Muscle layer of duodenum (tissue), 2 donors: ENCODE data around the gene PARD6A.

ENCODE experiments used
- H3K27ac ChIP-seq: one replicate; pipeline ENCODE4 v1.7.0; 2013; ENCODE audit warnings: mild to moderate bottlenecking, low read length
- H3K27me3 ChIP-seq: one replicate; pipeline ENCODE4 v1.7.0; 2013; ENCODE audit warnings: low read depth, mild to moderate bottlenecking, control low read depth, low read length
- H3K36me3 ChIP-seq, 2 donors: one replicate each; pipeline ENCODE4 v1.7.0; 2013; ENCODE audit warnings: low read length in 2 of 2, control low read depth in 1 of 2, mild to moderate bottlenecking in 1 of 2; ENCODE audit not compliant: insufficient read depth in 2 of 2, control insufficient read depth in 1 of 2
- H3K4me1 ChIP-seq, 2 donors: one replicate each; pipeline ENCODE4 v1.7.0; 2013; ENCODE audit warnings: low read length in 2 of 2, mild to moderate bottlenecking in 2 of 2, control low read depth in 1 of 2, moderate library complexity in 1 of 2; ENCODE audit not compliant: insufficient read depth in 2 of 2, control insufficient read depth in 1 of 2
- H3K4me3 ChIP-seq, 2 donors: one replicate each; pipeline ENCODE4 v1.7.0; 2013; ENCODE audit warnings: low read length in 2 of 2, low read depth in 1 of 2, mild to moderate bottlenecking in 1 of 2
- H3K9me3 ChIP-seq, 2 donors: one replicate each; pipeline ENCODE4 v1.7.0; 2013; ENCODE audit warnings: low read length in 2 of 2, control low read depth in 1 of 2, mild to moderate bottlenecking in 1 of 2; ENCODE audit not compliant: control insufficient read depth in 1 of 2
- donor health status: healthy.

The PARD6A gene

DNA sequence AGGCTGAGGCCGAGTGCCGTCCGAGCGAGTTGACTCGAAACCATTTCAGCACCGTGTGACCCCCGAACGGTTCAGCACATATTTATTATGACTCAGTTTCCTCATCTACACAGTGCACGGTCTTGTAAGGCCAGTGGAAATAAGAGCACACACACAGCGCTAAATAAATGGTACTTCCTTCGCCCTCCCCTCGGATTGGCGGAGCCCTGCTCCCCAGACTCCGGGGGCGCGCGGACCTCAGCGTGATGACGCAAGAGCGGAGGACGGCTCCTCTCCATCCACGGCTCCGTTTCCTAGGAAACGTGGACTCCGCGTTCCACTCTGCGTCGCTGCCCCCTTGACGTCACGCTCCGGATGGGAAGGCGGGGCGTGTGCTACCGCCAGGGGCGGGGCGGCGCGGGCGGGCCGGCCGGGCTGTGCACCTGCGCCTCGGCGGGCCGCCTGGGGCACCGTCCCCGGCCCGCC lies at the start of gene PARD6A:
TSS of gene PARD6A (plus strand) at position 397 of the 465 bp plus-strand sequence. CDS start 79 bp downstream, outside the sequence.
- H3K9me3 ChIP-seq, result no peaks in the 10 kb centered on the region
- H3K36me3 ChIP-seq, result peaks cover 0 to 32% of the 10 kb centered on the region in 2 donors
- H3K4me1 ChIP-seq, result peaks cover 3 to 24% of the 10 kb centered on the region in 2 donors

DNA sequence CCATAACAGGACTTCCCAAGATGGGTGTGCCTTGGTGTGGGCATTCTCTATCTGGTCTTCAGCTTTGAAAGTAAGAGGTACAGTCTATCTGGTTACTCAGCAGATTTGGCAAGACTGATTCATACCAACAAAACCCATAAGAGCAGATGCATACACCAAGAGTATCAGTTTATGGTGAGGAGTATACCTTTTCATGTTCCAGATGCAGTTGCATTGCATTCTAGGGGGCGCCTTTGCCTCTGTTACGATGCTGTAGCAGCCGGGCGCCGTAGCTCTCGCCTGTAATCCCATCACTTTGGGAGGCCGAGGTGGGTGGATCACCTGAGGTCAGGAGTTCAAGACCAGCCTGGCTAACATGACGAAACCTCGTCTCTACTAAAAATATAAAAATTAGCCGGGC lies 47.0 kb upstream of the PARD6A start:
- no peaks in the 10 kb centered on the region for H3K27me3 ChIP-seq
- no peak overlapping the region for H3K27ac ChIP-seq
- H3K9me3 ChIP-seq, result no peaks in the 10 kb centered on the region
- H3K4me3 ChIP-seq, result no peak overlapping the region
- H3K36me3 ChIP-seq, result peaks cover 37 to 49% of the 10 kb centered on the region in 2 donors
- no peaks in the 10 kb centered on the region for H3K4me1 ChIP-seq

More for the DNA sequence above, at the start of gene PARD6A:
- peak within 1 kb of the TSS; percentile 88 to 94 for H3K4me3 ChIP-seq
- peak within 1 kb of the TSS; percentile 93 for H3K27ac ChIP-seq
- H3K27me3 ChIP-seq, result no peaks in the 10 kb centered on the region

DNA sequence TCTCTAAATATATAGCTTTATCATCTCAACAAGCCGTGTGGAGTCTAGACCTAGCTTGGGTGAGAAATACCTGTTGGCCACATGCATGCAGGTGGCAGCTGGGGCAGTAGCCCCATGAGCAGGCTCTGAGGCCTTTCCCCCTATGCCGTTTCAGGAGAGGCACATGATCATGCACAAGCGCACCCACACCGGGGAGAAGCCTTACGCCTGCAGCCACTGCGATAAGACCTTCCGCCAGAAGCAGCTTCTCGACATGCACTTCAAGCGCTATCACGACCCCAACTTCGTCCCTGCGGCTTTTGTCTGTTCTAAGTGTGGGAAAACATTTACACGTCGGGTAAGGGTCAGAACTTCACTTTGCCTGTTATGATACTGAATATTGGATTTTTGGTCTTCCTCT lies 32.5 kb upstream of the PARD6A start:
- Histone ChIP-seq H3K4me3 (no peak overlapping the region), H3K27ac (no peak overlapping the region), H3K27me3 (no peaks in the 10 kb centered on the region), H3K4me1 (no peaks in the 10 kb centered on the region), H3K36me3 (peaks cover 32 to 68% of the 10 kb centered on the region in 2 donors), H3K9me3 (no peaks in the 10 kb centered on the region)

DNA sequence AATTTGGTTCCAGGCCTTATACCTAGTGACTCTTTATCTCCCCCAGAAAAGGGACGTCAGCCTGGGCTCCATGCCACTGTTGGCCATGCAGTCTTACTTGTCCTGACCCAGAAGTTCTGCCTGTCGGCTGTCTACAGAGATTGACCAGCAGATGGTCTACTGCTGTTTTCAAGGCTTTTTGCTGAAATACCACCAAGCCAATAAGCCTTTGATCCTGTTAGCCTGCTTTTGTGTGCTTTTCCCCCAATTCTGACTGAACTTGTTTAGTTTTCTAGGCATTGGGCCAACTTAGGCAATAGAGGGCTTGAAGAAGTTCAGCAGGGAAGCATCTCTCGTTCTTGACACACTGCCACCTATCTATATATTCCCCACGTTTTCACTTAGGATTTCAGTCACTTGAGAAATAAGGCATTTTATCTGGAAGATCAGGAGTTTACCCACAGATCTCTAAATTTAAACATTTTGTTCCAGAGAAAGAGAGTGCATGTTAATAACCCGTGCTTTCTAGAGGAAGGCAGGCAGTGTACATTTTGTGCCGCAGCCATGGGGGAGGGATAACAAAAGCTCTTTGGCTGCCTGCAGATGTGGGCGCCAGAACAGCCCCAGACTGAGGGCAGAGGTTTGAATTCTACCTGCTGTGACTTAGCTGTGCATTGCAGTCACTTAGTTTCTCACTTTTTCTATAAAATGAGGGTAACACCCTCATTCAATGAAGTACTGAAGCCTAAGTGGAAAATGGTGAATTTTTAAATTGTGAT lies 28.2 kb upstream of the PARD6A start:
- Histone ChIP-seq H3K27me3 (no peaks in the 10 kb centered on the region), H3K36me3 (peaks cover 40 to 44% of the 10 kb centered on the region in 2 donors), H3K27ac (no peak overlapping the region), H3K9me3 (no peaks in the 10 kb centered on the region), H3K4me1 (no peaks in the 10 kb centered on the region), H3K4me3 (no peak overlapping the region)

DNA sequence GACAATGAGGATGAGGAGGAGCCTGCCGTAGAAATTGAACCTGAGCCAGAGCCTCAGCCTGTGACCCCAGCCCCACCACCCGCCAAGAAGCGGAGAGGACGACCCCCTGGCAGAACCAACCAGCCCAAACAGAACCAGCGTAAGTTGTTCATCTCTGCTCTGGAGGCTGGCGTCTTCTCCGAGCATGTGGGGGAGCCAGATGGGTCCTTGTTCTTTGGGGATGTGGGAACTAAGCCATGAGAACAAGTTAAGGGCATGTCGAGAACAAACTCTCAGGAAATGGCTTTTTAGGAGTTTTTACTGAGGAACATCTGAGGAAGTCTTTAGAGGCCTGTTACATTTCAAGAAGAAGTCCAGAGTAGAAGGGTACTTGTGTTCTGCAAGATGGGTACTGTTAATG lies 24.0 kb upstream of the PARD6A start:
- H3K27me3 ChIP-seq, result no peaks in the 10 kb centered on the region
- peaks cover 0 to 6% of the 10 kb centered on the region in 2 donors for H3K4me1 ChIP-seq
- no peak overlapping the region for H3K4me3 ChIP-seq
- no peak overlapping the region for H3K27ac ChIP-seq
- H3K9me3 ChIP-seq, result no peaks in the 10 kb centered on the region
- H3K36me3 ChIP-seq, result peaks cover 31 to 45% of the 10 kb centered on the region in 2 donors

DNA sequence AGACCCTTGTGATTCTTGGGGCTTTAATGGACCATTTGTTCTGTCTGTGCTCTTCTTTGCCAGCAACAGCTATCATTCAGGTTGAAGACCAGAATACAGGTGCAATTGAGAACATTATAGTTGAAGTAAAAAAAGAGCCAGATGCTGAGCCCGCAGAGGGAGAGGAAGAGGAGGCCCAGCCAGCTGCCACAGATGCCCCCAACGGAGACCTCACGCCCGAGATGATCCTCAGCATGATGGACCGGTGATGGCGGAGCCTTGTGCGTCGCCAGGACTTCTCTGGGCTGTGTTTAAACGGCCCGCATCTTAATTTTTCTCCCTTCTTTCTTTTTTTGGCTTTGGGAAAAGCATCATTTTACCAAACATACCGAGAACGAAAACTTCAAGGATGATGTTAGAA lies 23.1 kb upstream of the PARD6A start:
- Histone ChIP-seq H3K4me3 (no peak overlapping the region), H3K36me3 (peaks cover 27 to 38% of the 10 kb centered on the region in 2 donors), H3K27ac (no peak overlapping the region), H3K4me1 (peaks cover 0 to 15% of the 10 kb centered on the region in 2 donors), H3K27me3 (no peaks in the 10 kb centered on the region), H3K9me3 (peaks cover 0 to under 1% of the 10 kb centered on the region in 2 donors)

DNA sequence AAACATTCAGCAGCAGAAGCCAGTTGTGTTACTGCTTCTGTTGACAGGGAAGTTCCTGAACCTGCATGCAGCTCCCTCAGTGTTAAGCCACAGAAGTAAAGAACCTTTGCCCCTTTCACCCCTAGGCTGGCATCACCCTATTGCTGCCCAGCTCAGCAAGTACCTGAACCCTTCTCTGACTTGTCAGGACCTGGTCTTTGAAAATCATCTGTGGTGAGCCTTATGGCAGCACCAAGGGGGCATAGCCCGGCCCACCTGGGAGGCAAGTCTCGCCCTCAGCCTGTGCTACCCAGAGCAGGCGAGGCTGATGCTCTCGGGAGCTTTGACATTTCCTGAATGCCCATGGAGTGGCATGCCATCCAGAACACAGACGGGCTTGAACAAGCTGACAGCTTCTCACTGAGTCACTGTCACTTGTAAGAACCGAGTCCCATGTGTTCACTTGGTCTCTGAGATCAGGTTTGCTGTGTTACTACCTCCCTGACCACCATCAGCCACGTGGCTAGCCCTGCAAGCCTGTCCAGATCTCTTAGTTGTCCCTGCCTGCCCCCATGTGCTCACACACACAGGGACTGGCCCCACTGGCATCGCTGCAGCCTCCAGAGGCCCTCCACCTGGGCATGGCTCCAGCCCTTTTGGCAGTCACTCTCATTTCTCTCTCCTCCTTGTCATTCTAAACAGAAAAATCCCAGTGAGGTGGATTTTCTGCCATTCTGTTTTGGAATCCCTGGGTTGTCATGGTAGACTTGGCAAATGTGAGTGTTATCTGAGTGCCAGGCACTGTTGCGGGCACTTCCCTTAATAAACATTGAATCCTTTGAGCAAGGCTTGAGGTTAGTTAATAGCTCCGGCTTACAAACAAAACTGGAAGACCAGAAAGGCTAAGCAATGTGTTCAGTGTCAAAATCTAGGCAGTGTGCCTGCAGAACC lies 18.7 kb upstream of the PARD6A start:
- Histone ChIP-seq H3K4me3 (no peak overlapping the region), H3K36me3 (peaks cover 20 to 21% of the 10 kb centered on the region in 2 donors), H3K4me1 (peaks cover 0 to 24% of the 10 kb centered on the region in 2 donors), H3K27ac (no peak overlapping the region), H3K9me3 (peaks cover 0 to 3% of the 10 kb centered on the region in 2 donors), H3K27me3 (peaks cover 10% of the 10 kb centered on the region)

GRCh38 chr16:67644038-67644437 lies 16.7 kb upstream of the PARD6A start:
- Histone ChIP-seq H3K4me3 (no peak overlapping the region), H3K4me1 (peaks cover 0 to 32% of the 10 kb centered on the region in 2 donors), H3K27ac (no peak overlapping the region), H3K9me3 (peaks cover 0 to 3% of the 10 kb centered on the region in 2 donors), H3K36me3 (peaks cover under 1 to 2% of the 10 kb centered on the region in 2 donors), H3K27me3 (peaks cover 20% of the 10 kb centered on the region)

DNA sequence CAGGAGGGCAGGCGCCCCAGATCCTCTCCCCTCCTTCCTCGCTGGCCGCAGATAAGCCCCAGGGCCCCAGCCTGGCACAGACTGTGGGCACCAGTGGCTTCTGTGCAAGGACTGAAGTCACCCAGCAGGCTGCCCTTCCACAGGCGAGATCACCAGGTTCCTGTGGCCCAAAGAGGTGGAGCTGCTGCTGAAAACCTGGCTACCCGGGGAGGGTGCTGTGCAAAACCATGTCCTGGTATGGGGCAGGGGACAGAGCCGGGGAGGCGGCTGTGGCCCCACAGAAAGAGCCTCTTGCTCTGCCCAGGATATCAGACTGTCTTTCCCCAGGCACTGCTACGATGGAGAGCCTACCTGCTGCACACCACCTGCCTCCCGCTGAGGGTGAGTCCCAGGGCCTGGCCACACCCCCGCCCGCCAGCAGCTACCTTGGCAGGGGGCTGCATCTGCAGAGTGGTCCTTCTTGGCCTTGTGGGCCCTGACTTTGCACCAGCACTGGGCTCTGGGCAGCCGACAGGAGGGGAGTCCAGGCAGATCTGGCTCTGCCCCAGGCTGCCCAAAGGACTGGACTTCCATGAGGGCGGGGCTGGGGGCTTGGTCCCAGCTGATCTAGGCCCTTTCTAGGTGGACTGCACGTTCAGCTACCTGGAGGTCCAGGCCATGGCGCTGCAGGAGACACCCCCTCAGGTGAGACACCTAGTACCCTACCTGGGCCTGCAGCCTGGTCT lies 15.2 kb upstream of the PARD6A start:
- Histone ChIP-seq H3K27ac (no peak overlapping the region), H3K36me3 (no peaks in the 10 kb centered on the region), H3K4me3 (peak overlapping the region in 1 of 2 donors; percentile 51), H3K4me1 (peaks cover 0 to 32% of the 10 kb centered on the region in 2 donors), H3K27me3 (peaks cover 22% of the 10 kb centered on the region), H3K9me3 (peaks cover 0 to 3% of the 10 kb centered on the region in 2 donors)

DNA sequence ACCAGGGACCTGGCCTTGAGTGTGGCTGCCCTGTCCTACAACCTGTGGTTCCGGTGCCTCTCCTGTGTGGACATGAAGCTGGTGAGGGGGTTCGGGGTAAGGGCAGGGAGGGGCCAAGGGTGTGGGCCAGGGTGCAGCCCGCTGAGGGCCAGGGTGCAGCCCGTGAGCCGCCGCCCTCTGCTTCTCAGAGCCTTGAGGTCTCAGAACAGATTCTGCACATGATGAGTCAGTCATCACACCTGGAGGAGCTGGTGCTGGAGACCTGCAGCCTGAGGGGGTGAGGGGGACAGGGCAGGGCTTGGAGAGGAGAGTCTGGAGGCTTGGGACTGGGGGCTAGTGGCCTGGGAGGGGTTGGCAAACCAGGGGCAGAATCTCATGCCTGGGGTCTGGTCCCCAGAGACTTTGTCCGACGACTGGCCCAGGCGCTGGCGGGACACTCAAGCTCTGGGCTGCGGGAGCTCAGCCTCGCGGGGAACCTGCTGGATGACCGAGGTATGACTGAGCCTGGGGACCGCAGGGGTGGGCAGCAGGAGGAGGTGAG lies 13.6 kb upstream of the PARD6A start:
- Histone ChIP-seq H3K36me3 (no peaks in the 10 kb centered on the region), H3K9me3 (peaks cover 0 to 3% of the 10 kb centered on the region in 2 donors), H3K4me3 (no peak overlapping the region), H3K4me1 (peaks cover 0 to 26% of the 10 kb centered on the region in 2 donors), H3K27me3 (peaks cover 22% of the 10 kb centered on the region), H3K27ac (no peak overlapping the region)
